Lower leg skin (tissue), 3 donors: ENCODE data around the gene ING5.

Source experiments
- CTCF ChIP-seq, 3 donors: fragments of 450-650 bp; IDR thresholded peaks; one replicate each; pipeline ENCODE4 v1.5.1; 2016; ENCODE audit warnings: antibody characterized with exemption in 3 of 3, mild to moderate bottlenecking in 3 of 3, moderate library complexity in 2 of 3
- POLR2A ChIP-seq, 2 donors: fragments of 450-650 bp; IDR thresholded peaks; one replicate each; pipeline ENCODE4 v1.6.1; 2016 to 2017; ENCODE audit warnings: antibody characterized with exemption in 2 of 2, mild to moderate bottlenecking in 1 of 2, moderate library complexity in 1 of 2

- no peak for TF ChIP-seq CTCF (IDR thresholded peaks at IDR 0.05)
- no peak for TF ChIP-seq POLR2A (IDR thresholded peaks at IDR 0.05)
Observed at GRCh38 chr2:241738040-241738686, 36.3 kb downstream of the ING5 start.
